ENCODE measurements around the gene TELO2. TPM values are rescaled to one million over a fixed set of nuclear protein-coding genes. Genes with fewer than 3 reads are reported as not detected.

TELO2 gene
- total and polyA plus RNA-seq, 2 donors (not counting 3 experiments of a cell fraction or from before 2014, with no cell fraction given) = 30.7 to 61.6 TPM

GRCh38 chr16:1528921-1529537 is 35.9 kb downstream of the TELO2 start:
- dilution Hi-C loops (cut with MboI; ENCODE audit: extremely low pct_ligation_motif_present, low sequenced_read_pairs) = no loop called here
- ChIA-PET POLR2A (no interaction called here), CTCF (no interaction called here)
- Histone ChIP-seq H2AFZ (ENCODE audit: low read depth, low read length) (no peak overlapping the region), H3K4me1 (ENCODE audit: control insufficient read depth, extremely low read depth, insufficient read depth, low read length) (peaks cover 33% of the 10 kb centered on the region), H3K4me2 (ENCODE audit: insufficient read depth, low read length) (no peak overlapping the region), H3K27ac (ENCODE audit: insufficient read depth, low read depth, low read length) (no peak overlapping the region), H3K79me2 (ENCODE audit: control insufficient read depth, insufficient read depth, low read length) (peaks cover 3% of the 10 kb centered on the region), H3K9me1 (replicated peaks; ENCODE audit: control insufficient read depth, extremely low read depth, insufficient read depth, low read length) (no peaks in the 10 kb centered on the region), H3K9ac (replicated peaks; ENCODE audit: extremely low read depth, insufficient read depth, low read length) (no peak overlapping the region), H3K36me3 (ENCODE audit: control insufficient read depth in 2 of 2, extremely low read depth in 1 of 2, insufficient read depth in 2 of 2, low read length in 2 of 2) (no peaks in the 10 kb centered on the region), H3K4me3 (replicated peaks in 1 of 3; ENCODE audit: insufficient read depth in 1 of 3, low read depth in 1 of 3, low read length in 3 of 3) (no peak overlapping the region), H4K20me1 (replicated peaks; ENCODE audit: control insufficient read depth, extremely low read depth, insufficient read depth, low read length) (no peaks in the 10 kb centered on the region), H3K9me3 (replicated peaks; ENCODE audit: control insufficient read depth, insufficient read depth, low read length) (no peaks in the 10 kb centered on the region), H3K27me3 (ENCODE audit: control insufficient read depth in 2 of 2, insufficient read depth in 2 of 2, low read length in 2 of 2) (no peaks in the 10 kb centered on the region)
- BruUV-seq (replicated peaks) = no TSS peak
- DNase-seq (ENCODE audit: low read depth, low spot score) (no peak), FAIRE-seq (no peak)
- intact Hi-C loops (cut with micrococcal nuclease) = no loop called here
- TF ChIP-seq CTCF (IDR thresholded peaks at IDR 0.05; ENCODE audit: extremely low read depth in 1 of 2, insufficient read depth in 1 of 2, low read depth in 1 of 2, low read length in 2 of 2) (no peak), MAX (IDR thresholded peaks at IDR 0.05; ENCODE audit: insufficient read depth, insufficient read length) (no peak), GATA2 (IDR thresholded peaks at IDR 0.05; ENCODE audit: insufficient read depth, insufficient read length, low read depth, low read length) (no peak), EZH2 (IDR thresholded peaks at IDR 0.05; ENCODE audit: borderline replicate concordance, low read depth, low read length, severe bottlenecking) (no peak), POLR2A (IDR thresholded peaks at IDR 0.05; ENCODE audit: low read depth, low read length) (no peak), MYC (IDR thresholded peaks at IDR 0.05; ENCODE audit: low read depth, low read length) (no peak), POLR2AphosphoS5 (IDR thresholded peaks at IDR 0.05; ENCODE audit: insufficient read depth, low read depth, low read length) (no peak), JUN (IDR thresholded peaks at IDR 0.05; ENCODE audit: borderline replicate concordance, insufficient read depth, insufficient read length, low read depth) (no peak)

Data from endothelial cell of umbilical vein (primary cell).